OCI-LY1 (cell line): Measurements from ENCODE around the gene IQGAP3.
A peak's percentile ranks its signal among the peaks of the same experiment; 100 is the strongest.

Source experiments
- H2AFZ ChIP-seq: fragments of 200-600 bp; sonication (generic), shearing (Covaris generic); 2 replicates; pipeline ENCODE4 v1.6.0; 2014; ENCODE audit warnings: antibody characterized with exemption, mild to moderate bottlenecking, low read length
- H3F3A ChIP-seq: fragments of 200-600 bp; sonication (generic), shearing (Covaris generic); 2 replicates; pipeline ENCODE4 v1.6.0; 2014; ENCODE audit warnings: mild to moderate bottlenecking, antibody characterized with exemption, low read length, moderate library complexity; ENCODE audit not compliant: insufficient read depth
- H3K27ac ChIP-seq: fragments of 200-600 bp; sonication (generic); 2 replicates; pipeline ENCODE4 v1.5.1; 2014; ENCODE audit warnings: low read length, mixed run types, mild to moderate bottlenecking, low read depth; ENCODE audit not compliant: poor library complexity, severe bottlenecking
- H3K27me3 ChIP-seq: fragments of 200-600 bp; sonication (generic); 2 replicates; pipeline ENCODE4 v1.6.0; 2014; ENCODE audit warnings: antibody characterized with exemption, mild to moderate bottlenecking, low read length, moderate library complexity; ENCODE audit not compliant: insufficient read depth
- H3K36me3 ChIP-seq: fragments of 200-600 bp; sonication (generic); 2 replicates; pipeline ENCODE4 v1.6.1; 2014; ENCODE audit warnings: mild to moderate bottlenecking, antibody characterized with exemption, low read length, moderate library complexity, mixed read lengths; ENCODE audit not compliant: insufficient read depth
- H3K4me1 ChIP-seq: fragments of 200-600 bp; sonication (generic); 2 replicates; pipeline ENCODE4 v1.5.1; 2014; ENCODE audit warnings: mild to moderate bottlenecking, low read length, moderate library complexity; ENCODE audit not compliant: insufficient read depth, severe bottlenecking
- H3K4me2 ChIP-seq: fragments of 200-600 bp; sonication (generic), shearing (Covaris generic); 2 replicates; pipeline ENCODE4 v1.6.1; 2014; ENCODE audit warnings: low read length
- H3K4me3 ChIP-seq: fragments of 200-600 bp; sonication (generic); 2 replicates; pipeline ENCODE4 v1.5.1; 2014; ENCODE audit warnings: low read length, low read depth, mild to moderate bottlenecking, mixed read lengths; ENCODE audit not compliant: poor library complexity, severe bottlenecking
- H3K79me2 ChIP-seq: fragments of 200-600 bp; shearing (Covaris generic); 2 replicates; pipeline ENCODE4 v1.6.1; 2016; ENCODE audit warnings: mixed run types, low read length, mixed read lengths; ENCODE audit not compliant: insufficient read depth
- H3K9ac ChIP-seq: fragments of 200-600 bp; sonication (generic), shearing (Covaris generic); 2 replicates; pipeline ENCODE4 v1.6.1; 2014; ENCODE audit warnings: mild to moderate bottlenecking, low read length, mixed read lengths
- H3K9me2 ChIP-seq: fragments of 200-600 bp; sonication (generic), shearing (Covaris generic); 2 replicates; pipeline ENCODE4 v1.6.1; 2014; ENCODE audit warnings: low read depth, mild to moderate bottlenecking, low read length, mixed read lengths
- H3K9me3 ChIP-seq: fragments of 200-600 bp; shearing (Covaris generic); 2 replicates; pipeline ENCODE4 v1.6.1; 2014; ENCODE audit warnings: low read length, mixed read lengths
- H4K20me1 ChIP-seq: fragments of 200-600 bp; sonication (generic), shearing (Covaris generic); 2 replicates; pipeline ENCODE4 v1.6.0; 2016; ENCODE audit warnings: mild to moderate bottlenecking, low read length; ENCODE audit not compliant: insufficient read depth
- CTCF ChIP-seq: fragments of 200-600 bp; sonication (generic), shearing (Covaris generic); IDR thresholded peaks from 2 replicates; pipeline ENCODE4 v1.5.1; 2017; ENCODE audit warnings: mild to moderate bottlenecking, antibody characterized with exemption, low read length, moderate library complexity, mixed read lengths
- EZH2 ChIP-seq: fragments of 200-600 bp; sonication (generic), shearing (Covaris generic); IDR thresholded peaks from 2 replicates; pipeline ENCODE4 v1.8.0; 2017; ENCODE audit warnings: borderline replicate concordance, mixed run types, mild to moderate bottlenecking, antibody characterized with exemption, low read length, moderate library complexity, mixed read lengths

The IQGAP3 gene

GRCh38 chr1:156504438-156504813 is 67.9 kb downstream of the IQGAP3 start:
- Histone ChIP-seq H3K9me3 (no peaks in the 10 kb centered on the region), H3K9ac (peak overlapping the region; percentile 78), H3K79me2 (peaks cover 11% of the 10 kb centered on the region), H3K9me2 (no peaks in the 10 kb centered on the region), H4K20me1 (no peaks in the 10 kb centered on the region), H2AFZ (no peak overlapping the region), H3K27me3 (no peaks in the 10 kb centered on the region), H3K4me2 (peak overlapping the region; percentile 82), H3K4me1 (peaks cover 57% of the 10 kb centered on the region), H3K4me3 (peak overlapping the region; percentile 51), H3K36me3 (no peaks in the 10 kb centered on the region; the same call in 1 of the 2 replicates), H3F3A (peaks cover 7% of the 10 kb centered on the region; the same call in 1 of the 2 replicates), H3K27ac (peak overlapping the region; percentile 100)
- no peak for TF ChIP-seq EZH2

- H3K4me1 ChIP-seq: peaks cover 60% of the 10 kb centered on the region
- no peak overlapping the region for H2AFZ ChIP-seq
- H3K4me2 ChIP-seq: peak overlapping the region; percentile 82
- H3K79me2 ChIP-seq: peaks cover 17% of the 10 kb centered on the region
- H3K9ac ChIP-seq: peak overlapping the region; percentile 78
- no peaks in the 10 kb centered on the region for H3K9me2 ChIP-seq
- H4K20me1 ChIP-seq: no peaks in the 10 kb centered on the region
- H3K36me3 ChIP-seq: no peaks in the 10 kb centered on the region; the same call in 1 of the 2 replicates
- H3K4me3 ChIP-seq: no peak overlapping the region
- no peaks in the 10 kb centered on the region for H3K9me3 ChIP-seq
- H3K27me3 ChIP-seq: no peaks in the 10 kb centered on the region
- TF ChIP-seq CTCF (no peak), EZH2 (no peak)
- peaks cover 7% of the 10 kb centered on the region; the same call in 1 of the 2 replicates for H3F3A ChIP-seq
- peak overlapping the region; percentile 100 for H3K27ac ChIP-seq
Observed at GRCh38 chr1:156503698-156504437, 68.5 kb downstream of the IQGAP3 start.

- H3K27ac ChIP-seq: peak overlapping the region; percentile 100
- TF ChIP-seq CTCF (no peak), EZH2 (no peak)
- H3K27me3 ChIP-seq: no peaks in the 10 kb centered on the region
- H3K4me1 ChIP-seq: peaks cover 64% of the 10 kb centered on the region
- no peaks in the 10 kb centered on the region for H3K9me3 ChIP-seq
- peaks cover 24% of the 10 kb centered on the region for H3K79me2 ChIP-seq
- H3F3A ChIP-seq: peaks cover 7% of the 10 kb centered on the region; the same call in 1 of the 2 replicates
- H4K20me1 ChIP-seq: no peaks in the 10 kb centered on the region
- no peak overlapping the region for H2AFZ ChIP-seq
- no peak overlapping the region; the same call in 1 of the 2 replicates for H3K9ac ChIP-seq
- no peaks in the 10 kb centered on the region for H3K9me2 ChIP-seq
- no peak overlapping the region for H3K4me3 ChIP-seq
- no peaks in the 10 kb centered on the region; the same call in 1 of the 2 replicates for H3K36me3 ChIP-seq
- no peak overlapping the region; the same call in 1 of the 2 replicates for H3K4me2 ChIP-seq
Observed at GRCh38 chr1:156502894-156503697, 69.3 kb downstream of the IQGAP3 start.
